Glutamatergic neuron (in vitro differentiated cells): ENCODE measurements around the gene APOC4. TPM values are rescaled to one million over a fixed set of nuclear protein-coding genes. Genes with fewer than 3 reads are reported as not detected.

ENCODE experiments used
- DNase-seq: peaks from one replicate; pipeline ENCODE4 v3.0.0; 2022
- H3K27ac Mint-ChIP-seq: one replicate; pipeline ENCODE4 v1.8.0; 2020; ENCODE audit warnings: mild to moderate bottlenecking, mixed read lengths, inconsistent platforms; ENCODE audit not compliant: unreplicated experiment
- H3K27me3 Mint-ChIP-seq: one replicate; pipeline ENCODE4 v1.8.0; 2020; ENCODE audit warnings: mild to moderate bottlenecking, moderate library complexity, mixed read lengths, inconsistent platforms; ENCODE audit not compliant: unreplicated experiment
- H3K36me3 Mint-ChIP-seq: one replicate; pipeline ENCODE4 v1.8.0; 2020; ENCODE audit warnings: mild to moderate bottlenecking, mixed read lengths, inconsistent platforms; ENCODE audit not compliant: unreplicated experiment
- H3K4me1 Mint-ChIP-seq: one replicate; pipeline ENCODE4 v1.8.0; 2020; ENCODE audit warnings: mild to moderate bottlenecking, low read depth, mixed read lengths, inconsistent platforms; ENCODE audit not compliant: unreplicated experiment
- H3K4me3 Mint-ChIP-seq: one replicate; pipeline ENCODE4 v1.8.0; 2020; ENCODE audit warnings: mild to moderate bottlenecking, mixed read lengths, inconsistent platforms; ENCODE audit not compliant: unreplicated experiment
- H3K9me3 Mint-ChIP-seq: one replicate; pipeline ENCODE4 v1.8.0; 2020; ENCODE audit warnings: mild to moderate bottlenecking, moderate library complexity, mixed read lengths, inconsistent platforms; ENCODE audit not compliant: unreplicated experiment
- CTCF ChIP-seq: fragments of 200-600 bp; sonication (generic); IDR thresholded peaks from one replicate; pipeline ENCODE4 v1.5.0; 2021; ENCODE audit not compliant: partially characterized antibody, unreplicated experiment
- total RNA-seq: library from RNA; stranded (reverse); fragmentation: NEBNext Ultra II Directional; extraction: Animal tissue kit (Norgen Biotek cat#: 25700); gene quantifications from one replicate; pipeline ENCODE4 v1.2.1, GENCODE V29; 2021; ENCODE audit not compliant: unreplicated experiment

The APOC4 gene
- total RNA-seq, 1 donor from 2014 or later = not detected

DNA sequence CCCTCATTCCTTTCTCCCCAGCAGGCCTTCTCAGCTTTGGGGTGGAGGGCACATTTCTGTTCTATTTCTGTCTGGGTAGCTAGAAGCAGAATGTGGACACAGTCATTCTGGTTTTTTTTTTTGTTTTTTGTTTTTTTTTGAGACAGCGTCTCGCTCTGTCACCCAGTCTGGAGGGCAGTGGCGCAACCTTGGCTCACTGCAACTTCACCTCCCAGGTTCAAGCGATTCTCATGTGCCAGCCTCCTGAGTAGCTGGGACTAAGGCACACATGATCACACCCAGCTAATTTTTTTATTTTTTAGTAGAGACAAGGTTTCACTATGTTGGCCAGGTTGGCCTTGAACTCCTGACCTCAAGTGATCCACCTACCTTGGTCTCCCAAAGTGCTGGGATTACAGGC, 33.4 kb downstream of the APOC4 start:
- Mint-ChIP-seq H3K4me1 (no peaks in the 10 kb centered on the region), H3K36me3 (peaks cover 4% of the 10 kb centered on the region), H3K27me3 (no peaks in the 10 kb centered on the region), H3K27ac (no peak overlapping the region), H3K9me3 (peaks cover 2% of the 10 kb centered on the region), H3K4me3 (no peak overlapping the region)
- no peak for DNase-seq
- TF ChIP-seq CTCF = no peak

DNA sequence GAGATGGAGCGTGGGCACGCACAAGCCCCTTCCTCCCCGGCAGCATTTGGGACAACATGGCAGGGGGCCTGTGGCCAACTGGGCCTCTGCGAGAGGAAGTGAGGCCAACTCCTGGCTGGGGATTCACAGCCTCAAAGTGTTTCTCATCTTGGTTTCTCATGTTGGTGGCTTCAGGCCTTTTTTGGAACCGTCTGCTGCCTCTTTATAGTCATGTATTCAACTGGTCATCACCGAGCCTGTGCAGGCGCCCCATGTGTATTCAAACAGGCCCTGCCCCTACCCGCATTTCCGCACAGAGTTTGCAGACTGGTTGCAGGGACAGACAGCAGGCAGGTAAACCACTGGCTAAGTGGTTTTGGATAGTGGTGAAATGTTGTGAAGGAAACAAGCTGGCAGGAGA, 42.0 kb downstream of the APOC4 start:
- H3K4me3 Mint-ChIP-seq = no peak overlapping the region
- H3K4me1 Mint-ChIP-seq = no peaks in the 10 kb centered on the region
- no peak for TF ChIP-seq CTCF
- H3K9me3 Mint-ChIP-seq = peaks cover 11% of the 10 kb centered on the region
- DNase-seq = no peak
- H3K27me3 Mint-ChIP-seq = no peaks in the 10 kb centered on the region
- H3K27ac Mint-ChIP-seq = no peak overlapping the region
- H3K36me3 Mint-ChIP-seq = no peaks in the 10 kb centered on the region

- H3K27ac Mint-ChIP-seq = no peak overlapping the region
- no peaks in the 10 kb centered on the region for H3K27me3 Mint-ChIP-seq
- DNase-seq = no peak
- no peak overlapping the region for H3K4me3 Mint-ChIP-seq
- H3K4me1 Mint-ChIP-seq = no peaks in the 10 kb centered on the region
- H3K36me3 Mint-ChIP-seq = no peaks in the 10 kb centered on the region
- TF ChIP-seq CTCF = no peak
- peaks cover 11% of the 10 kb centered on the region for H3K9me3 Mint-ChIP-seq
Measured at GRCh38 chr19:44985445-44985844, 43.4 kb downstream of the APOC4 start.

GRCh38 chr19:44986389-44986788, 44.4 kb downstream of the APOC4 start:
- no peak overlapping the region for H3K27ac Mint-ChIP-seq
- H3K9me3 Mint-ChIP-seq = peaks cover 11% of the 10 kb centered on the region
- DNase-seq = no peak
- no peaks in the 10 kb centered on the region for H3K27me3 Mint-ChIP-seq
- TF ChIP-seq CTCF = no peak
- no peaks in the 10 kb centered on the region for H3K36me3 Mint-ChIP-seq
- no peaks in the 10 kb centered on the region for H3K4me1 Mint-ChIP-seq
- no peak overlapping the region for H3K4me3 Mint-ChIP-seq

GRCh38 chr19:44987148-44987675, 45.2 kb downstream of the APOC4 start:
- Mint-ChIP-seq H3K27me3 (no peaks in the 10 kb centered on the region), H3K4me1 (no peaks in the 10 kb centered on the region), H3K4me3 (no peak overlapping the region), H3K27ac (no peak overlapping the region), H3K36me3 (no peaks in the 10 kb centered on the region), H3K9me3 (peaks cover 12% of the 10 kb centered on the region)
- DNase-seq = no peak
- no peak for TF ChIP-seq CTCF
